Heart left ventricle (tissue), 16 donors: ENCODE data around the gene PPP6C. TPM values are rescaled to one million over a fixed set of nuclear protein-coding genes. Genes with fewer than 3 reads are reported as not detected.

Experiments used
- ATAC-seq, 4 donors: fragments of 200-7000 bp; cut with Tn5 transposase; one replicate each; pipeline ENCODE4 v1.9.1; 2020 to 2022; ENCODE audit warnings: moderate library complexity in 4 of 4, mild to moderate bottlenecking in 3 of 4, moderate number of reproducible peaks in 1 of 4
- DNase-seq, 5 donors: peaks; one replicate each; pipeline ENCODE4 v3.0.0-alpha.2; 2020
- H3K27ac ChIP-seq, 12 donors: fragments of 200-600 bp; sonication (generic) in 4 of 12; one replicate each; pipeline versions ENCODE4 v1.5.0 to v1.8.0; 2016 to 2022; ENCODE audit warnings: mild to moderate bottlenecking in 2 of 12
- H3K27me3 ChIP-seq, 9 donors: fragments of 200-600 bp; sonication (generic) in 2 of 9; one replicate each; pipeline versions ENCODE4 v1.5.1 to v1.8.0; 2016 to 2022; ENCODE audit warnings: mild to moderate bottlenecking in 3 of 9
- H3K36me3 ChIP-seq, 9 donors: fragments of 200-600 bp; sonication (generic) in 2 of 9; one replicate each; pipeline versions ENCODE4 v1.5.0 to v1.8.0; 2018 to 2022; ENCODE audit warnings: mild to moderate bottlenecking in 2 of 9
- H3K4me1 ChIP-seq, 12 donors: fragments of 200-600 bp; sonication (generic) in 4 of 12; one replicate each; pipeline versions ENCODE4 v1.5.0 to v1.8.0; 2016 to 2022; ENCODE audit warnings: mild to moderate bottlenecking in 3 of 12
- H3K4me3 ChIP-seq, 12 donors: fragments of 200-600 bp; sonication (generic) in 4 of 12; one replicate each; pipeline versions ENCODE4 v1.5.0 to v1.8.0; 2017 to 2022; ENCODE audit warnings: mild to moderate bottlenecking in 9 of 12, moderate library complexity in 4 of 12
- H3K9me3 ChIP-seq, 12 donors: fragments of 200-600 bp; sonication (generic) in 4 of 12; one replicate each; pipeline versions ENCODE4 v1.5.0 to v1.8.0; 2016 to 2022; ENCODE audit warnings: mild to moderate bottlenecking in 1 of 12
- CTCF ChIP-seq, 12 donors: fragments of 200-600 bp; sonication (generic) in 4 of 12; IDR thresholded peaks; one replicate each; pipeline versions ENCODE4 v1.5.0 to v1.8.0; 2018 to 2022; ENCODE audit warnings: antibody characterized with exemption in 12 of 12, mild to moderate bottlenecking in 5 of 12
- POLR2A ChIP-seq, 2 donors: fragments of 450-650 bp; IDR thresholded peaks; one replicate each; pipeline ENCODE4 v1.6.1; 2017; ENCODE audit warnings: antibody characterized with exemption in 2 of 2, mild to moderate bottlenecking in 2 of 2, moderate library complexity in 2 of 2
- WGBS, 4 donors: extraction: QIAGEN DNeasy Blood & Tissue Kit in 2 of 4; methylation state at CpG; one replicate each; pipeline versions ENCODE4 v1.1.5 to v1.1.7; 2013 to 2018; 5-methylcytosine and 5-hydroxymethylcytosine counted together
- intact Hi-C, 10 donors: fragments of 100-400 bp; cut with DNase I; formaldehyde crosslinking; loops; one replicate each; pipeline versions ENCODE4 v1.11.1 to v1.14.2; 2022
- polyA plus RNA-seq, 2 donors: library from polyadenylated mRNA; stranded (reverse); fragments of 200-250 nt; gene quantifications; one replicate each; pipeline ENCODE4 v1.2.3, GENCODE V29; 2013
- total RNA-seq, 9 donors: library from RNA; depleted of rRNA in 2 of 9; stranded (reverse); fragments of >200 nt in 2 of 9; fragmentation: NEBNext Ultra II Directional in 3 of 9; extraction: Animal tissue kit (Norgen Biotek cat#: 25700) in 3 of 9; gene quantifications; one replicate each; pipeline versions ENCODE4 v1.1.0 to v1.2.4, GENCODE V29; 2016 to 2023
- donor health status: ischemic (EF 13 %, LVEDD 7.1; RV severe dilation, severe dysfunction).
- donor health status: healthy with polysubstance abuse.
- donor health status: DM: no; HTN: yes; CAD: no.
- donor health status: DM: no; HTN: no; CAD: no.
- donor health status: ischemic (EF 25% LVEDD 6.9; RV normal size, moderate dysfunction).
- donor health status: ischemic (EF 25% LVEDD 5.7; RV mildly dilated, moderate dysfunction).
- donor health status: healthy.
- donor health status: DM: yes; HTN: yes; CAD: no.
- donor health status: ischemic (EF 35%, LVEDD 5.7; RV mildly dilated, moderate dysfunction).
- donor health status: nonischemic (EF 11% LVEDD 7.7; RV severe dilation, severe dysfunction).
- donor health status: DM: yes; HTN: yes; CAD: no.
- donor health status: PGD.
- donor health status: ischemic (EF 29% LVEDD 5.4; RV normal size, mild dysfunction).
- donor health status: nonischemic (EF 23%, LVEDD 6.1; RV moderate dilation, normal function).

The PPP6C gene
- total and polyA plus RNA-seq, 11 donors, result 12.0 to 40.7 (median 35.3) TPM

GRCh38 chr9:125142560-125143376, 46.8 kb downstream of the PPP6C start:
- ATAC-seq (no peak), DNase-seq (peak in 1 of 5 donors; percentile 66)
- H3K4me3 ChIP-seq, result peak overlapping the region; percentile 61 to 91 (median 72)
- peaks cover 0 to 15% (median 7%) of the 10 kb centered on the region in 12 donors for H3K4me1 ChIP-seq
- H3K9me3 ChIP-seq, result no peaks in the 10 kb centered on the region
- TF ChIP-seq POLR2A (IDR thresholded peaks at IDR 0.05) (no peak), CTCF (IDR thresholded peaks at IDR 0.05) (no peak)
- 3 to 7% (median 4%) methylated on average over 34 to 54 of the region's 54 CpGs for WGBS, 4 donors
- H3K27me3 ChIP-seq, result no peaks in the 10 kb centered on the region
- intact Hi-C loops, result loop anchor here (1.0 to 10.0 kb wide), 18 partner anchors 45 to 370 kb away; partner anchors contain the start of genes GOLGA1 (in 7 of the 10), NR6A1 (in 4 of the 10), ARPC5L (in 2 of the 10) and PPP6C (in 2 of the 10)
- peak overlapping the region in 9 of 12 donors; percentile 8 to 83 (median 52) for H3K27ac ChIP-seq
- peaks cover 0 to 8% (median 0%) of the 10 kb centered on the region in 9 donors for H3K36me3 ChIP-seq

GRCh38 chr9:125141751-125142150, 47.9 kb downstream of the PPP6C start:
- Histone ChIP-seq H3K4me1 (peaks cover 0 to 15% (median 7%) of the 10 kb centered on the region in 12 donors), H3K9me3 (no peaks in the 10 kb centered on the region), H3K27ac (no peak overlapping the region), H3K27me3 (no peaks in the 10 kb centered on the region), H3K4me3 (peak overlapping the region in 1 of 12 donors; percentile 4), H3K36me3 (peaks cover 0 to 6% (median 0%) of the 10 kb centered on the region in 9 donors)
- no peak for DNase-seq
- TF ChIP-seq CTCF (IDR thresholded peaks at IDR 0.05) (no peak), POLR2A (IDR thresholded peaks at IDR 0.05) (no peak)
- WGBS, 4 donors, result 83 to 99% (median 93%) methylated on average over 4 of the region's 4 CpGs
- no peak for ATAC-seq
- intact Hi-C loops, result loop anchor here (2.0 to 10.0 kb wide), 16 partner anchors 46 to 369 kb away; partner anchors contain the start of genes GOLGA1 (in 5 of the 10), NR6A1 (in 4 of the 10), ARPC5L (in 2 of the 10) and PPP6C (in 2 of the 10)

GRCh38 chr9:125141251-125141650, 48.4 kb downstream of the PPP6C start:
- no peak for DNase-seq
- Histone ChIP-seq H3K27ac (no peak overlapping the region), H3K4me3 (no peak overlapping the region), H3K9me3 (no peaks in the 10 kb centered on the region), H3K4me1 (peaks cover 0 to 15% (median 7%) of the 10 kb centered on the region in 12 donors), H3K36me3 (peaks cover 0 to 6% (median 0%) of the 10 kb centered on the region in 9 donors), H3K27me3 (no peaks in the 10 kb centered on the region)
- ATAC-seq, result no peak
- WGBS, 4 donors, result 79 to 86% (median 82%) methylated on average over 3 of the region's 3 CpGs
- TF ChIP-seq POLR2A (IDR thresholded peaks at IDR 0.05) (no peak), CTCF (IDR thresholded peaks at IDR 0.05) (no peak)
- intact Hi-C loops, result loop anchor here (5.0 to 10.0 kb wide), 13 partner anchors 46 to 369 kb away; partner anchors contain the start of genes GOLGA1 (in 4 of the 10), NR6A1 (in 4 of the 10), ARPC5L (in 2 of the 10) and RPL35 (in 2 of the 10)

GRCh38 chr9:125140576-125140975, 49.0 kb downstream of the PPP6C start:
- Histone ChIP-seq H3K36me3 (peaks cover 0 to 6% (median 0%) of the 10 kb centered on the region in 9 donors), H3K27me3 (no peaks in the 10 kb centered on the region), H3K9me3 (no peaks in the 10 kb centered on the region), H3K27ac (no peak overlapping the region), H3K4me1 (peaks cover 0 to 15% (median 7%) of the 10 kb centered on the region in 12 donors), H3K4me3 (no peak overlapping the region)
- intact Hi-C loops, result loop anchor here (5.0 to 10.0 kb wide), 13 partner anchors 47 to 368 kb away; partner anchors contain the start of genes GOLGA1 (in 4 of the 10), NR6A1 (in 4 of the 10), ARPC5L (in 2 of the 10) and RPL35 (in 2 of the 10)
- DNase-seq, result no peak
- 78 to 96% (median 88%) methylated on average over 1 of the region's 1 CpG for WGBS, 4 donors
- TF ChIP-seq CTCF (IDR thresholded peaks at IDR 0.05) (no peak), POLR2A (IDR thresholded peaks at IDR 0.05) (no peak)
- ATAC-seq, result no peak
